Pancreas (tissue), 10 donors: ENCODE measurements around the gene GPC5. TPM values are rescaled to one million over a fixed set of nuclear protein-coding genes. Genes with fewer than 3 reads are reported as not detected.

Source experiments
- ATAC-seq, 4 donors: fragments of 200-7000 bp; cut with Tn5 transposase; one replicate each; pipeline versions ENCODE4 v1.8.0 to v1.9.1; 2020; ENCODE audit warnings: mild to moderate bottlenecking in 4 of 4, moderate library complexity in 4 of 4
- DNase-seq, 6 donors: peaks; one replicate each; pipeline ENCODE4 v3.0.0-alpha.2; 2020
- FAIRE-seq: peaks from 2 replicates; lab custom pipeline; 2012; peaks lifted over from hg19 to GRCh38; lab: Jason Lieb, UNC
- H3K27ac ChIP-seq, 4 donors: fragments of 200-600 bp; sonication (generic); 1 replicate in 3 of 4; 2 replicates in 1 of 4; pipeline versions ENCODE4 v1.5.0 to v1.8.0; 2020
- H3K27me3 ChIP-seq, 4 donors: fragments of 200-600 bp; one replicate each; pipeline ENCODE4 v1.8.0; 2021
- H3K36me3 ChIP-seq, 3 donors: fragments of 200-600 bp; sonication (generic) in 1 of 3; one replicate each; pipeline versions ENCODE4 v1.5.0 to v1.8.0; 2020 to 2021
- H3K4me1 ChIP-seq, 3 donors: fragments of 200-600 bp; one replicate each; pipeline ENCODE4 v1.8.0; 2021
- H3K4me3 ChIP-seq, 4 donors: fragments of 200-600 bp; sonication (generic) in 2 of 4; one replicate each; pipeline versions ENCODE4 v1.5.0 to v1.8.0; 2020 to 2021
- H3K9me3 ChIP-seq, 4 donors: fragments of 200-600 bp; one replicate each; pipeline ENCODE4 v1.8.0; 2021
- CTCF ChIP-seq, 4 donors: fragments of 200-600 bp; sonication (generic) in 3 of 4; IDR thresholded peaks; one replicate each; pipeline versions ENCODE4 v1.5.0 to v1.8.0; 2021; ENCODE audit warnings: antibody characterized with exemption in 4 of 4
- WGBS, 2 donors: extraction: QIAGEN DNeasy Blood & Tissue Kit; methylation state at CpG; one replicate each; pipeline ENCODE4 v1.1.7; 2013; 5-methylcytosine and 5-hydroxymethylcytosine counted together
- intact Hi-C, 3 donors: fragments of 100-400 bp; cut with DNase I; formaldehyde crosslinking; loops; one replicate each; pipeline versions ENCODE4 v1.11.1 to v1.14.2; 2022
- polyA plus RNA-seq, 2 donors: library from polyadenylated mRNA; stranded (reverse); fragments of 200-250 nt; gene quantifications; one replicate each; pipeline ENCODE4 v1.2.3, GENCODE V29; 2013
- total RNA-seq, 6 donors: library from RNA; stranded (reverse); fragmentation: NEBNext Ultra II Directional in 4 of 6; extraction: Animal tissue kit (Norgen Biotek cat#: 25700) in 4 of 6; gene quantifications; one replicate each; pipeline versions ENCODE4 v1.2.1 to v1.2.4, GENCODE V29; 2021 to 2023
- donor health status: healthy with polysubstance abuse.
- donor health status: DM: no; HTN: no; CAD: no; lungs with moderate emphysema.
- donor health status: DM: no; HTN: no; CAD: no.
- donor health status: control.
- donor health status: control.
- donor health status: Bipolar disorder and iron deficiency.
- donor health status: DM: yes; HTN: yes; CAD: no.
- donor health status: DM: no; HTN: no; CAD: no.
- donor health status: DM: no; HTN: no; CAD: no.
- donor health status: DM: yes; HTN: yes; CAD: no.

Gene GPC5
- total and polyA plus RNA-seq, 8 donors, result 0.12 to 0.35 (median 0.35) TPM; not detected in 5

- no peak for DNase-seq
- intact Hi-C loops, result no loop called here
- H3K27ac ChIP-seq, result no peak overlapping the region
- H3K4me1 ChIP-seq, result no peaks in the 10 kb centered on the region
- no peaks in the 10 kb centered on the region for H3K36me3 ChIP-seq
- no peaks in the 10 kb centered on the region for H3K27me3 ChIP-seq
- TF ChIP-seq CTCF (IDR thresholded peaks at IDR 0.05), result no peak
- 33 to 53% methylated on average over 1 of the region's 1 CpG for WGBS, 2 donors
- no peak for ATAC-seq
- FAIRE-seq, result no peak
- no peaks in the 10 kb centered on the region for H3K9me3 ChIP-seq
- H3K4me3 ChIP-seq, result no peak overlapping the region
Measured at GRCh38 chr13:92761710-92762109, 1363.3 kb downstream of the GPC5 start.

GRCh38 chr13:92767468-92767867 lies 1369.0 kb downstream of the GPC5 start:
- intact Hi-C loops, result no loop called here
- no peak overlapping the region for H3K27ac ChIP-seq
- no peak overlapping the region for H3K4me3 ChIP-seq
- no peaks in the 10 kb centered on the region for H3K9me3 ChIP-seq
- no peaks in the 10 kb centered on the region for H3K27me3 ChIP-seq
- no peaks in the 10 kb centered on the region for H3K36me3 ChIP-seq
- H3K4me1 ChIP-seq, result no peaks in the 10 kb centered on the region
- no peak for FAIRE-seq
- DNase-seq, result no peak
- ATAC-seq, result no peak
- 81 to 87% methylated on average over 3 of the region's 3 CpGs for WGBS, 2 donors
- TF ChIP-seq CTCF (IDR thresholded peaks at IDR 0.05), result no peak

- H3K4me3 ChIP-seq, result no peak overlapping the region
- FAIRE-seq (no peak), DNase-seq (no peak), ATAC-seq (no peak)
- TF ChIP-seq CTCF (IDR thresholded peaks at IDR 0.05), result no peak
- H3K9me3 ChIP-seq, result no peaks in the 10 kb centered on the region
- H3K27me3 ChIP-seq, result no peaks in the 10 kb centered on the region
- 72 to 81% methylated on average over 4 of the region's 4 CpGs for WGBS, 2 donors
- intact Hi-C loops, result no loop called here
- no peaks in the 10 kb centered on the region for H3K36me3 ChIP-seq
- H3K4me1 ChIP-seq, result no peaks in the 10 kb centered on the region
- H3K27ac ChIP-seq, result no peak overlapping the region
Measured at GRCh38 chr13:92768602-92769001, 1370.2 kb downstream of the GPC5 start.

GRCh38 chr13:92769046-92769445 lies 1370.6 kb downstream of the GPC5 start:
- TF ChIP-seq CTCF (IDR thresholded peaks at IDR 0.05), result no peak
- DNase-seq (no peak), FAIRE-seq (no peak), ATAC-seq (no peak)
- no peaks in the 10 kb centered on the region for H3K36me3 ChIP-seq
- WGBS, 2 donors, result 83 to 88% methylated on average over 1 of the region's 1 CpG
- H3K4me3 ChIP-seq, result no peak overlapping the region
- no peak overlapping the region for H3K27ac ChIP-seq
- intact Hi-C loops, result no loop called here
- H3K27me3 ChIP-seq, result no peaks in the 10 kb centered on the region
- H3K4me1 ChIP-seq, result no peaks in the 10 kb centered on the region
- H3K9me3 ChIP-seq, result no peaks in the 10 kb centered on the region

- Histone ChIP-seq H3K9me3 (no peaks in the 10 kb centered on the region), H3K4me3 (no peak overlapping the region), H3K4me1 (no peaks in the 10 kb centered on the region), H3K27ac (no peak overlapping the region), H3K36me3 (no peaks in the 10 kb centered on the region), H3K27me3 (no peaks in the 10 kb centered on the region)
- intact Hi-C loops, result no loop called here
- FAIRE-seq (no peak), DNase-seq (no peak), ATAC-seq (no peak)
- no peak for TF ChIP-seq CTCF (IDR thresholded peaks at IDR 0.05)
- 72 to 74% methylated on average over 3 of the region's 3 CpGs for WGBS, 2 donors
Measured at GRCh38 chr13:92775658-92776057, 1377.2 kb downstream of the GPC5 start.
